SU-DHL-6 (cell line): Measurements from ENCODE around the gene GSTT4.
"Not testable (repeated sequence)": the region's sequence is repeated elsewhere in the genome, so short reads cannot be mapped to it uniquely, and the experiment has no call there.

Source experiments
- H2AFZ ChIP-seq: fragments of 200-600 bp; sonication (generic); 2 replicates; pipeline ENCODE4 v1.6.1; 2014; ENCODE audit warnings: low read depth, mild to moderate bottlenecking, moderate library complexity, mixed read lengths, antibody characterized with exemption, low read length; ENCODE audit not compliant: severe bottlenecking
- H3F3A ChIP-seq: fragments of 200-600 bp; shearing (Covaris generic); 2 replicates; pipeline ENCODE4 v1.6.0; 2016; ENCODE audit warnings: antibody characterized with exemption, mild to moderate bottlenecking; ENCODE audit not compliant: insufficient read depth
- H3K27ac ChIP-seq: fragments of 200-600 bp; sonication (generic); 2 replicates; pipeline ENCODE4 v1.5.1; 2016; ENCODE audit warnings: low read depth, mild to moderate bottlenecking, low read length, moderate library complexity, mixed read lengths
- H3K27me3 ChIP-seq: fragments of 200-600 bp; sonication (generic), shearing (Covaris generic); 2 replicates; pipeline ENCODE4 v1.6.0; 2014; ENCODE audit warnings: mild to moderate bottlenecking, low read length
- H3K36me3 ChIP-seq: fragments of 200-600 bp; sonication (generic); 2 replicates; pipeline ENCODE4 v1.6.1; 2014; ENCODE audit warnings: mild to moderate bottlenecking, low read length, mixed read lengths
- H3K4me2 ChIP-seq: fragments of 300-600, 200-600 bp; shearing (Covaris generic), sonication (generic); 2 replicates; pipeline ENCODE4 v1.6.0; 2014; ENCODE audit warnings: low read length, low read depth, mild to moderate bottlenecking; ENCODE audit not compliant: poor library complexity, severe bottlenecking
- H3K4me3 ChIP-seq: fragments of 200-600 bp; sonication (generic); 2 replicates; pipeline ENCODE4 v1.5.1; 2014; ENCODE audit warnings: antibody characterized with exemption, low read length, mild to moderate bottlenecking, mixed read lengths; ENCODE audit not compliant: insufficient read depth, poor library complexity, severe bottlenecking
- H3K79me2 ChIP-seq: fragments of 200-600 bp; sonication (generic); 2 replicates; pipeline ENCODE4 v1.6.1; 2014; ENCODE audit warnings: mild to moderate bottlenecking, low read length, moderate library complexity; ENCODE audit not compliant: insufficient read depth
- H3K9ac ChIP-seq: fragments of 200-600 bp; sonication (generic); 2 replicates; pipeline ENCODE4 v1.7.0; 2014; ENCODE audit warnings: mild to moderate bottlenecking, low read length
- H3K9me2 ChIP-seq: fragments of 200-600 bp; sonication (generic); replicated peaks from 2 replicates; pipeline ENCODE4 v1.6.1; 2014; ENCODE audit warnings: low read length; ENCODE audit not compliant: insufficient read depth
- H3K9me3 ChIP-seq: fragments of 200-600 bp; sonication (generic); 2 replicates; pipeline ENCODE4 v1.6.1; 2014; ENCODE audit warnings: low read length, mixed read lengths; ENCODE audit not compliant: insufficient read depth
- H4K20me1 ChIP-seq: fragments of 200-600 bp; sonication (generic); 2 replicates; pipeline ENCODE4 v1.6.1; 2014; ENCODE audit warnings: low read depth, mild to moderate bottlenecking, antibody characterized with exemption, low read length, moderate library complexity, mixed read lengths
- CTCF ChIP-seq: fragments of 200-600 bp; sonication (generic); IDR thresholded peaks from one replicate; pipeline ENCODE4 v1.5.1; 2017; ENCODE audit warnings: antibody characterized with exemption, mild to moderate bottlenecking, low read length, moderate library complexity; ENCODE audit not compliant: insufficient read depth, poor library complexity, severe bottlenecking
- EZH2phosphoT487 ChIP-seq: fragments of 200-600 bp; sonication (generic), shearing (Covaris generic); conservative IDR thresholded peaks from 2 replicates; pipeline ENCODE4 v1.6.1; 2018; ENCODE audit warnings: mild to moderate bottlenecking, antibody characterized with exemption, low read length, moderate library complexity, mixed read lengths

GSTT4 gene

GRCh38 chr22:23974345-23974744 is 30.9 kb downstream of the GSTT4 start, which contains the start of gene DDT:
Gene DDT (minus strand): TSS chr22:23974441. CDS start chr22:23974414, 27 bp downstream.
- H3K4me3 ChIP-seq, H3K9me3 ChIP-seq, H3K27ac ChIP-seq, H3K27me3 ChIP-seq, H2AFZ ChIP-seq, H3K36me3 ChIP-seq, H3K4me2 ChIP-seq, H3K9ac ChIP-seq, H3K9me2 ChIP-seq, H4K20me1 ChIP-seq, H3F3A ChIP-seq: not testable (repeated sequence)
- peaks cover 13% of the 10 kb centered on the region for H3K79me2 ChIP-seq

GRCh38 chr22:23971927-23972326 is 33.3 kb downstream of the GSTT4 start:
- H3K27ac ChIP-seq, H3F3A ChIP-seq, H3K9me3 ChIP-seq, H3K4me3 ChIP-seq, H3K27me3 ChIP-seq, H3K4me2 ChIP-seq, H3K36me3 ChIP-seq, H3K9ac ChIP-seq, H4K20me1 ChIP-seq, H2AFZ ChIP-seq, H3K9me2 ChIP-seq: not testable (repeated sequence)
- H3K79me2 ChIP-seq, result peaks cover 16% of the 10 kb centered on the region

- H3K36me3 ChIP-seq, result no peaks in the 10 kb centered on the region
- TF ChIP-seq EZH2phosphoT487 (no peak), CTCF (no peak)
- no peaks in the 10 kb centered on the region for H3K27me3 ChIP-seq
- H3K27ac ChIP-seq, result no peak overlapping the region
- H4K20me1 ChIP-seq, result no peaks in the 10 kb centered on the region
- H3K9ac ChIP-seq, result no peak overlapping the region
- no peak overlapping the region for H2AFZ ChIP-seq
- no peaks in the 10 kb centered on the region for H3K9me2 ChIP-seq
- H3K4me3 ChIP-seq, result no peak overlapping the region
- no peaks in the 10 kb centered on the region for H3K9me3 ChIP-seq
- H3F3A ChIP-seq, result 0 out of 2 replicates have a peak, but pooled peaks cover 3% of the 10 kb centered on the region
- no peak overlapping the region for H3K4me2 ChIP-seq
- H3K79me2 ChIP-seq, result peaks cover 16% of the 10 kb centered on the region
Measured at GRCh38 chr22:23970816-23971486, 34.3 kb downstream of the GSTT4 start.

- TF ChIP-seq EZH2phosphoT487 (no peak), CTCF (no peak)
- no peak overlapping the region for H3K4me2 ChIP-seq
- H3K4me3 ChIP-seq, result no peak overlapping the region
- H3K79me2 ChIP-seq, result peaks cover 16% of the 10 kb centered on the region
- 0 out of 2 replicates have a peak, but pooled peaks cover 3% of the 10 kb centered on the region for H3F3A ChIP-seq
- no peaks in the 10 kb centered on the region for H3K36me3 ChIP-seq
- no peak overlapping the region for H3K27ac ChIP-seq
- H3K9me3 ChIP-seq, result no peaks in the 10 kb centered on the region
- H2AFZ ChIP-seq, result no peak overlapping the region
- no peaks in the 10 kb centered on the region for H3K27me3 ChIP-seq
- no peak overlapping the region for H3K9ac ChIP-seq
- H4K20me1 ChIP-seq, result no peaks in the 10 kb centered on the region
- H3K9me2 ChIP-seq, result no peaks in the 10 kb centered on the region
Measured at GRCh38 chr22:23970201-23970641, 35.0 kb downstream of the GSTT4 start.
